ENCODE results near the gene COL6A2. TPM values are rescaled to one million over a fixed set of nuclear protein-coding genes. Genes with fewer than 3 reads are reported as not detected.
A peak's percentile ranks its signal among the peaks of the same experiment; 100 is the strongest.

Gene COL6A2
- total RNA-seq, 2 donors from 2014 or later: 198 to 474 TPM

DNA sequence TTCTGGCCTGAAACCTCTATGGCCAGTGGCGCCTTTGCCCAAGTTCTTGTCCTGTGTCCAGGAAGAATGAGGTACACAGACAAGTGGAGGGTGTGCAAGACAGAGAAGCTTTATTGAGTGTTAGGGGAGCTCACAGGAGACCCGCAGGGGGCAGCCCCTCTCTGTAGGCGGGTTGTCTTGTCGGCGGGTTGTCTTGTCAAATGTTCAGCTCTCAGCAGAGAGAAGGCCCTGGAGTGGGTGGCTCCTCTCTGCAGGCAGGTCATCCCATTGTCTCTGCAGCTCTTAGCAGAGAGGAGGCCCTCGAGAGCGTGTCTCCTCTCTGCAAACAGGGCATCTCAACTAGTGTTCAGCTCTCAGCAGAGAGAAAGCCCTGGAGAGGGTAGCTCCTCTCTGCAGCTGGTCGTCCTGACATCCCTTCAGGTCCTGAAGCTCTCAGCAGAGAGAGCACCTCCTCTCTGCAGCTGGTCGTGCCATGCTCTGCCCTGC is 11.0 kb downstream of the COL6A2 start:
- Histone ChIP-seq H3K36me3 (peaks cover 0 to 11% of the 10 kb centered on the region in 2 donors), H3K27me3 (replicated peaks; ENCODE audit: insufficient read depth) (no peaks in the 10 kb centered on the region), H3K27ac (no peak overlapping the region), H3K4me1 (replicated peaks) (no peaks in the 10 kb centered on the region), H3K9me3 (no peaks in the 10 kb centered on the region), H3K4me3 (no peak overlapping the region)
- no peak for DNase-seq (ENCODE audit: low spot score)
- TF ChIP-seq, protein P1, sequence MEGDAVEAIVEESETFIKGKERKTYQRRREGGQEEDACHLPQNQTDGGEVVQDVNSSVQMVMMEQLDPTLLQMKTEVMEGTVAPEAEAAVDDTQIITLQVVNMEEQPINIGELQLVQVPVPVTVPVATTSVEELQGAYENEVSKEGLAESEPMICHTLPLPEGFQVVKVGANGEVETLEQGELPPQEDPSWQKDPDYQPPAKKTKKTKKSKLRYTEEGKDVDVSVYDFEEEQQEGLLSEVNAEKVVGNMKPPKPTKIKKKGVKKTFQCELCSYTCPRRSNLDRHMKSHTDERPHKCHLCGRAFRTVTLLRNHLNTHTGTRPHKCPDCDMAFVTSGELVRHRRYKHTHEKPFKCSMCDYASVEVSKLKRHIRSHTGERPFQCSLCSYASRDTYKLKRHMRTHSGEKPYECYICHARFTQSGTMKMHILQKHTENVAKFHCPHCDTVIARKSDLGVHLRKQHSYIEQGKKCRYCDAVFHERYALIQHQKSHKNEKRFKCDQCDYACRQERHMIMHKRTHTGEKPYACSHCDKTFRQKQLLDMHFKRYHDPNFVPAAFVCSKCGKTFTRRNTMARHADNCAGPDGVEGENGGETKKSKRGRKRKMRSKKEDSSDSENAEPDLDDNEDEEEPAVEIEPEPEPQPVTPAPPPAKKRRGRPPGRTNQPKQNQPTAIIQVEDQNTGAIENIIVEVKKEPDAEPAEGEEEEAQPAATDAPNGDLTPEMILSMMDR (IDR thresholded peaks at IDR 0.05): no peak
- TF ChIP-seq POLR2A (IDR thresholded peaks at IDR 0.05) (no peak), POLR2AphosphoS5 (IDR thresholded peaks at IDR 0.05) (no peak)
- intact Hi-C loops (cut with DNase I): no loop called here
- WGBS: 77% methylated on average over 9 of the region's 9 CpGs

DNA sequence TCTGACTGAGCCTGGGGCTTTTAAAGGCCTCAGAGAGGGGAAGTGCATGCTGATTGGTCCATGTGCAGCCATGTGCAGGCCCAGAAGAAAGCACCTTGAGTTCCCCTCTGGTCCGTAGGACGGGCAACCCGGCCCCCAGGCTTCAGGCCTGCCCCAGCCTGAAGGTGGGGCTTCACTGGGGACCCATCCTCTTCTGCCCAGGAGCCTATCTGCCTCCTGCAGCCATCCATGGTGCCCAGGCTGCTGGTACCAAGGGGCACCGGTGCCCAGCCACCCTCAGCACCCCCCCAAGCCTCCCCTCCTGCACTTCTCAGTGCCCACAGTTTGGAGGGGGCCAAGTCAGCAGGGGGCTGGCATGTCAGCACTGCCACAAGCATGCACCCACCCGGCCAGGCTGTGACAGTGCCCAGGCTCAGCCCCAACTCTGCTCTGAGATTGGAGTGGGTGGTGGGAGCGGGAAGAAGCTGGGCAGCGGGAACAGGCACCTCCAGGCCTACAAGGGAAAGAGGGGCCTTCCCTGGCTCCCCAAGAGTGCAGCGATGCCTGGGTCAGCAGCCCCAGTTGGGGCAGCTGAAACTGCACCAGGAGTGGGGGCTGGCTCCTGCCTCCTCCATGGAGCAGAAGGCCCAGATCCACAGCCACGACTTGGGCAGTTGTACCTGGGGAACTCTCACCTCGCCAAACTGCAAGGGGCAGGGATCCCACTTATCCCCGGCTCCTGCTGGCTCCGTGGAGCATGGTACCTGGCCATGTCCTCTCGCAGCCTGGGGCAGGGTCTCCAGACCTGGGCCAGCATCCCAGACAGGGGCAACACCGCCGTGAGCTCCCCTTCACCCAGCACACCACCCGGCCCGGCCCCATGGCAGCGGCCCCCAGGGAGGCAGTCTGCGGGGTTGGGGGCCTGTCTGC is 11.7 kb downstream of the COL6A2 start:
- intact Hi-C loops (cut with DNase I): no loop called here
- WGBS: 83% methylated on average over 18 of the region's 19 CpGs
- H3K9me3 ChIP-seq: no peaks in the 10 kb centered on the region
- no peaks in the 10 kb centered on the region for H3K27me3 ChIP-seq (replicated peaks; ENCODE audit: insufficient read depth)
- peak; percentile 1 for DNase-seq (ENCODE audit: low spot score)
- H3K4me3 ChIP-seq: no peak overlapping the region
- H3K27ac ChIP-seq: peak overlapping the region in 1 of 2 donors; percentile 47
- TF ChIP-seq POLR2AphosphoS5 (IDR thresholded peaks at IDR 0.05): no peak
- H3K4me1 ChIP-seq (replicated peaks): no peaks in the 10 kb centered on the region
- H3K36me3 ChIP-seq: peaks cover 0 to 11% of the 10 kb centered on the region in 2 donors

DNA sequence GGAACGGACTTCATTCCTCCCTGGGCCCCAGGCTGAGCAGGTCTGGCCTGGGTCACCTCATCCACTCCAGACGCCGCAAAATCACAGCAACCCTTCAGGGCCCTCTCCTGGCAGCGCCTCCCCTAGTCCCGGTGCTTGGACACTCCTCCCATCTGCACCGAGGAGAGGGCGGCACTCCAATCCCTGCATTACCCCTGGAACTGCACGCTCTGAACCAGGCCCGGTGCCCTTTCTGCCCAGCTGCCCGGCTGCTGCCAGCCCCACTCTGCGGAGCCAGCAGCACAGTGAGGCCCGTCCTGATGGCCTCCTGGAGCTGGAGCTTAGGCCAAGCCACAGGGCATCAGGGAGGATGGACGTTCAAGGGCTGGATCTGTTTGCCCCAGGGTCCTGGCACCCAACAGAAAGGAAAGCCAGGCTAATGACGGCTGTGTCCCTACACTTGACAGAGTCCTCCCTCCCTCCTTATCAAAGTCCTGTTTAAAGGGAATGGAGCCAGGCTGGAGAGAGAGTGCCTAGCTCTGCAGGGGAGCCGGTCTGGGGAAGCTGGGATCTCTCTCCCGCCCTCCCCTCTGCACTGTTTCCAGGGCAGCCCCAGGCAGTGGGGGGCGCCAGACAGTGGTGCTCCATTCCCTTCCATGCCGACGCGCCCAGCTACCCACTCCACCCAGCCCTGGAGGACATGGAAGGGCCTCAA is 12.7 kb downstream of the COL6A2 start:
- Histone ChIP-seq H3K4me1 (replicated peaks) (no peaks in the 10 kb centered on the region), H3K4me3 (no peak overlapping the region), H3K36me3 (peaks cover 0 to 11% of the 10 kb centered on the region in 2 donors), H3K9me3 (no peaks in the 10 kb centered on the region), H3K27me3 (replicated peaks; ENCODE audit: insufficient read depth) (no peaks in the 10 kb centered on the region), H3K27ac (no peak overlapping the region)
- intact Hi-C loops (cut with DNase I): no loop called here
- DNase-seq (ENCODE audit: low spot score): peak; percentile 3
- TF ChIP-seq, protein P1 (IDR thresholded peaks at IDR 0.05): peak in 1 of 4 experiments; percentile 21
- no peak for TF ChIP-seq POLR2AphosphoS5 (IDR thresholded peaks at IDR 0.05)
- WGBS: 62% methylated on average over 19 of the region's 20 CpGs

DNA sequence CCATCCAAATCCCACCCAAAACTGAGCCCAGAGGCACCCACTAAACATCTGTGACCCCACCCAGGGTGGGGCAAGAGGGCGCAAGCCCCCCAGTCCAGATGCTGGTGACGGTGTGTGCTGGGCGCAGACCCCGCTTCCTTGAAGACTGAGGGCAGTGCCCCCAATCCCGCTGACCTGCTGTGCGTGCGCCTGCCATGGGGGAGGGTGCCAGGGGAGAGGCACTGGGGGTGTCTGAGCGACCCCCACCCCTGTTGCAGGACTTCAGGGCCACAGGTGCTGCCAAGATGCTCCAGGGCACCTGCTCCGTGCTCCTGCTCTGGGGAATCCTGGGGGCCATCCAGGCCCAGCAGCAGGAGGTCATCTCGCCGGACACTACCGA is 13.3 kb downstream of the COL6A2 start:
- Histone ChIP-seq H3K27me3 (replicated peaks; ENCODE audit: insufficient read depth) (no peaks in the 10 kb centered on the region), H3K4me3 (no peak overlapping the region), H3K36me3 (peaks cover 0 to 11% of the 10 kb centered on the region in 2 donors), H3K9me3 (no peaks in the 10 kb centered on the region), H3K27ac (no peak overlapping the region), H3K4me1 (replicated peaks) (no peaks in the 10 kb centered on the region)
- 87% methylated on average over 12 of the region's 12 CpGs for WGBS
- intact Hi-C loops (cut with DNase I): no loop called here
- TF ChIP-seq POLR2A (IDR thresholded peaks at IDR 0.05) (no peak), POLR2AphosphoS5 (IDR thresholded peaks at IDR 0.05) (no peak)
- TF ChIP-seq, protein P1 (IDR thresholded peaks at IDR 0.05): no peak
- DNase-seq (ENCODE audit: low spot score): peak; percentile 2

Measured in prostate gland (tissue), 2 donors.